Gastroesophageal sphincter (tissue), 4 donors: Measurements from ENCODE around the gene ST7. TPM values are rescaled to one million over a fixed set of nuclear protein-coding genes. Genes with fewer than 3 reads are reported as not detected.

ENCODE experiments used
- ATAC-seq: fragments of 150-250 bp; one replicate; pipeline ENCODE4 v1.9.1; 2016; ENCODE audit warnings: mild to moderate bottlenecking, moderate library complexity
- H3K27ac ChIP-seq, 4 donors: fragments of 200-600 bp; sonication (generic) in 3 of 4; 1 replicate in 3 of 4; 2 replicates in 1 of 4; pipeline ENCODE4 v1.5.1; 2016 to 2019
- H3K27me3 ChIP-seq: fragments of 200-600 bp; sonication (generic); one replicate; pipeline ENCODE4 v1.5.1; 2019
- H3K36me3 ChIP-seq, 2 donors: fragments of 200-600 bp; sonication (generic); one replicate each; pipeline ENCODE4 v1.5.1; 2019; ENCODE audit warnings: control low read depth in 1 of 2
- H3K4me1 ChIP-seq, 3 donors: fragments of 200-600 bp; sonication (generic); 1 replicate in 2 of 3; 2 replicates in 1 of 3; pipeline ENCODE4 v1.5.1; 2016 to 2019; ENCODE audit warnings: control low read depth in 2 of 3
- H3K4me3 ChIP-seq, 2 donors: fragments of 200-600 bp; sonication (generic); one replicate each; pipeline ENCODE4 v1.5.1; 2019; ENCODE audit warnings: mild to moderate bottlenecking in 1 of 2, moderate library complexity in 1 of 2
- H3K9me3 ChIP-seq, 3 donors: fragments of 200-600 bp; sonication (generic); one replicate each; pipeline ENCODE4 v1.5.1; 2017 to 2019; ENCODE audit warnings: control low read depth in 2 of 3
- EP300 ChIP-seq: sonication (generic); formaldehyde crosslinking; IDR thresholded peaks from one replicate; pipeline ENCODE4 v1.6.1; 2017; ENCODE audit warnings: antibody characterized with exemption, mild to moderate bottlenecking
- POLR2A ChIP-seq, 2 donors: fragments of 450-650 bp; IDR thresholded peaks; one replicate each; pipeline ENCODE4 v1.6.1; 2017; ENCODE audit warnings: antibody characterized with exemption in 2 of 2, mild to moderate bottlenecking in 2 of 2, moderate library complexity in 1 of 2
- POLR2AphosphoS5 ChIP-seq: sonication (generic); formaldehyde crosslinking; IDR thresholded peaks from one replicate; pipeline ENCODE4 v1.6.1; 2017; ENCODE audit warnings: antibody characterized with exemption
- WGBS, 2 donors: methylation state at CpG; one replicate each; pipeline ENCODE4 v1.1.5; 2018; ENCODE audit warnings: low coverage in 1 of 2; 5-methylcytosine and 5-hydroxymethylcytosine counted together
- total RNA-seq, 4 donors: library from RNA; depleted of rRNA; stranded (reverse); fragments of >200 nt; gene quantifications; one replicate each; pipeline ENCODE4 v1.1.0, GENCODE V29; 2016
- TF ChIP-seq, protein P1 (sequence below), 4 experiments: fragments of 200-600 bp in 2 of 4; fragments of 450-650 bp in 2 of 4; sonication (generic) in 1 of 4; IDR thresholded peaks; one replicate each; pipeline ENCODE4 v1.5.1; 2017 to 2019; ENCODE audit warnings: antibody characterized with exemption in 4 of 4, mild to moderate bottlenecking in 2 of 4, moderate library complexity in 2 of 4

Gene ST7
- total RNA-seq, 4 donors from 2014 or later: 19.1 to 43.9 (median 24.2) TPM

DNA sequence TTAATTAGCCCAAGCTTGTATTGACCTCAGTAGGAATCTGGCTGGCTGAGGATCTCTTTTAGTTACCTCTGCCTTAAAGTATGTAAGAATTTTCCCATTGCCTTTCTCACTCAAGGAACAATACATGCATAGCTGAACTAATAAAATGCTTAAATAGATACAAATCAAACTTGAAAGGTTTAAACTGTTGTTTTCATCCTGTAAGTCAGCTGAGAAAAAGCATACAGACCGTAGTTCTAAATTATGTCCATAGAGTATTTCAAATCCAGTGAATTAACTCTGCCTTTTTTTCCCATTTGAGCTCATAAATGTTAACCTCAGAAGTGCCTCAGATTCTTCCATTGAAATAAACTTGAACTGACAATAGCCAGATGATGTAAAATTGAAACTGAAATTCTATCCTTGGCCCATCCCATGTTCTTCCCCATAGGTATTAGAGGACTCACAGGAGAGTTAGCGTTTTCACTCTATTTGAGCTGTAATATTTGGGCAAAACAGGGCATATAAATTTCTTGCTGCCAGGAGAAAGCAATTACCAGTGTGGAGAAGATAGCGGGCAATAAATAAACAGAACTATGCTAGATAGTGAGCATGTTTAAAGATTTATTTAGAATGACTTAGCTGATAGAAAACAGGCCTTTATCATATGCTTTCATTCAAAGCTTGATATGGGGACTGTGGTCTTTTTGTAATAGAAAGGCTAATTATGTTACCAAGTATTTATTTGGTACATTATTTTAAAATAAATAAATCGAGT, 205.8 kb downstream of the ST7 start:
- no peak overlapping the region for H3K4me3 ChIP-seq
- H3K9me3 ChIP-seq: no peaks in the 10 kb centered on the region
- ATAC-seq: no peak
- no peaks in the 10 kb centered on the region for H3K36me3 ChIP-seq
- WGBS, 2 donors: 66 to 76% methylated on average over 3 to 4 of the region's 4 CpGs
- no peaks in the 10 kb centered on the region for H3K27me3 ChIP-seq
- TF ChIP-seq, protein P1, sequence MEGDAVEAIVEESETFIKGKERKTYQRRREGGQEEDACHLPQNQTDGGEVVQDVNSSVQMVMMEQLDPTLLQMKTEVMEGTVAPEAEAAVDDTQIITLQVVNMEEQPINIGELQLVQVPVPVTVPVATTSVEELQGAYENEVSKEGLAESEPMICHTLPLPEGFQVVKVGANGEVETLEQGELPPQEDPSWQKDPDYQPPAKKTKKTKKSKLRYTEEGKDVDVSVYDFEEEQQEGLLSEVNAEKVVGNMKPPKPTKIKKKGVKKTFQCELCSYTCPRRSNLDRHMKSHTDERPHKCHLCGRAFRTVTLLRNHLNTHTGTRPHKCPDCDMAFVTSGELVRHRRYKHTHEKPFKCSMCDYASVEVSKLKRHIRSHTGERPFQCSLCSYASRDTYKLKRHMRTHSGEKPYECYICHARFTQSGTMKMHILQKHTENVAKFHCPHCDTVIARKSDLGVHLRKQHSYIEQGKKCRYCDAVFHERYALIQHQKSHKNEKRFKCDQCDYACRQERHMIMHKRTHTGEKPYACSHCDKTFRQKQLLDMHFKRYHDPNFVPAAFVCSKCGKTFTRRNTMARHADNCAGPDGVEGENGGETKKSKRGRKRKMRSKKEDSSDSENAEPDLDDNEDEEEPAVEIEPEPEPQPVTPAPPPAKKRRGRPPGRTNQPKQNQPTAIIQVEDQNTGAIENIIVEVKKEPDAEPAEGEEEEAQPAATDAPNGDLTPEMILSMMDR (IDR thresholded peaks at IDR 0.05): no peak
- TF ChIP-seq POLR2AphosphoS5: no peak
- no peak for TF ChIP-seq EP300
- no peak for TF ChIP-seq POLR2A (IDR thresholded peaks at IDR 0.05)
- H3K4me1 ChIP-seq: peaks cover 0 to 20% (median 2%) of the 10 kb centered on the region in 3 donors
- H3K27ac ChIP-seq: no peak overlapping the region

DNA sequence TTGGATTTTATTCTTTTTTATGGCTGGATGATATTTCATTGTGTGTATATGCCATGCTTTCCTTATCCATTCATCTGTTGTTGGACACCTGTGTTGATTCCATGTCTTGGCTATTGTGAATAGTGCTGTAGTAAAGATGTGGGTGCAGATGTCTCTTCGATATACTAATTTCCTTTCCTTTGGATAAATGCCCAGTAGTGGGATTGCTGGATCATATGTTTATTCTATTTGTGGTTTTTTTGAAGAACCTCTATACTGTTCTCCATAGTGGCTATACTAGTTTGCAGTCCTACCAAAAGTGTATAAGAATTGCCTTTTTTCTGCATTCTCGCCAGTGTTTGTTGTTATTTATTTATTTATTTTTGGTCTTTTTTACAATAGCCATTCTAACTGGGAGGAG, 209.8 kb downstream of the ST7 start:
- H3K9me3 ChIP-seq: no peaks in the 10 kb centered on the region
- WGBS, 2 donors: 91 to 94% methylated on average over 2 of the region's 2 CpGs
- H3K27ac ChIP-seq: no peak overlapping the region
- H3K4me3 ChIP-seq: no peak overlapping the region
- peaks cover 0 to 10% (median 0%) of the 10 kb centered on the region in 3 donors for H3K4me1 ChIP-seq
- no peak for TF ChIP-seq EP300
- TF ChIP-seq POLR2AphosphoS5: no peak
- TF ChIP-seq, protein P1 (IDR thresholded peaks at IDR 0.05): no peak
- no peak for TF ChIP-seq POLR2A (IDR thresholded peaks at IDR 0.05)
- no peaks in the 10 kb centered on the region for H3K36me3 ChIP-seq
- no peaks in the 10 kb centered on the region for H3K27me3 ChIP-seq
- ATAC-seq: no peak

DNA sequence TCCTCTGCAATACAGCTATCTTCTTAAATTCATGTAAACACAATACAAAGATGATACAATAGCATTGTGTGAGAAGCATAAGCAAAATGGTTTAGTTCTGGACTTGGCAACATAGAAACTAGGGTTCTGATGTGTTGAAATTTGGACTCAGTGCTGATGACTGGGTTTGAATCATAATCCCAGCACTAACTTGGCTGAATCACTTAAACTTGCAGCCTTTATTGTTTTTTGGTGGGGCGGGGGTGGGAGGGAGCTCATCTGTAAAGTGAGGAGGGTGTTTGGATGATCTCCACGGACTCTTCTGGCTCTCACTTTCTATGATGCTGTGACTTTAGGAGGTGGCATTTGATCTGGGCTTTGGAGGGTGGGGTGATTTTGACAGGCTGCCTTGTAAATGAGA, 211.3 kb downstream of the ST7 start:
- TF ChIP-seq POLR2A (IDR thresholded peaks at IDR 0.05) (no peak), EP300 (no peak), POLR2AphosphoS5 (no peak)
- TF ChIP-seq, protein P1 (IDR thresholded peaks at IDR 0.05): no peak
- H3K27ac ChIP-seq: no peak overlapping the region
- no peak overlapping the region for H3K4me3 ChIP-seq
- WGBS, 2 donors: 50 to 66% methylated on average over 1 to 2 of the region's 2 CpGs
- no peak for ATAC-seq
- H3K9me3 ChIP-seq: no peaks in the 10 kb centered on the region
- H3K4me1 ChIP-seq: no peaks in the 10 kb centered on the region
- no peaks in the 10 kb centered on the region for H3K27me3 ChIP-seq
- H3K36me3 ChIP-seq: no peaks in the 10 kb centered on the region

DNA sequence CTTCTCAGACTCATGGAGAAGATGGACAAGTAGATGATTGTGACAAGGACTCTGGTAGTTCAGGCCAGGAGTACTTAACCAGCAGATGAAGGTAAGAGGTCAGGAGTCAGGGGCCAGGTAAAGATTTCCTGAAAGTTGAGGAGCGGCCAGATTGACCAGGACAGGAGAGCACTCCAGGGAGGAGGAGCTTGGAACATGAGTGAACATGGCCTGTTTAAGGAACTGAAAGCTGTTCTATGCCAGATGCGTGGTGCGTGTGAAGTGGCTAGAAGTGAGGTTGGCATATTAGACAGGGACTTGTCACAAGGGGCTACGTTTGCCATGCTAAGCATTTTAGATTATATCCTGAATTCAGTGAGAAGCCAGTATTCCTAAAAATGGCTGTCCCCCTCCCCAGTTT, 212.4 kb downstream of the ST7 start:
- Histone ChIP-seq H3K4me1 (no peaks in the 10 kb centered on the region), H3K36me3 (no peaks in the 10 kb centered on the region), H3K9me3 (no peaks in the 10 kb centered on the region), H3K27ac (no peak overlapping the region), H3K4me3 (no peak overlapping the region), H3K27me3 (no peaks in the 10 kb centered on the region)
- peak; percentile 51 for ATAC-seq
- WGBS, 2 donors: 95 to 100% methylated on average over 2 to 4 of the region's 4 CpGs
- TF ChIP-seq EP300: no peak
- no peak for TF ChIP-seq POLR2AphosphoS5
- TF ChIP-seq POLR2A (IDR thresholded peaks at IDR 0.05): no peak
- TF ChIP-seq, protein P1 (IDR thresholded peaks at IDR 0.05): no peak

DNA sequence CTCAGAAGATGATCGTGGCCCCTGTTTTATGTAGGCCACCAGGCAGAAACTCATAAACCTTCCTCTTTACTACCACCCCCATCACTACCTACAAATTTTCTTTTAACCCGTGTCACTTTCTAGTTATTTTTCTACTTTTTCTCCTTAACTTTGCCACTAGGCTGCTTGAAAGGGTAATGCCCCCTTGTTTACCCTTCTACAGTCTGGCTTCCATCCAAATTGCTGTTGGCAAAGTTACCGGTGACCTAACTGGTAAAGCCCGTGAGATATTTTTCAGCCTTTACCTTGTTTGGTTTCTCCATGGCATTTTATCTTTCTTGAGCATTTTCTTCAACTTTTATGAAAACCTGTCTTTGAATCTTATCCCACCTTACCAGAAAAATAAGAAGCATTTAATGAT, 216.6 kb downstream of the ST7 start:
- WGBS, 2 donors: 70 to 91% methylated on average over 4 of the region's 4 CpGs
- no peak for TF ChIP-seq POLR2A (IDR thresholded peaks at IDR 0.05)
- TF ChIP-seq, protein P1 (IDR thresholded peaks at IDR 0.05): no peak
- TF ChIP-seq POLR2AphosphoS5: no peak
- no peak for TF ChIP-seq EP300
- H3K27ac ChIP-seq: no peak overlapping the region
- ATAC-seq: no peak
- peaks cover 0 to 17% (median 0%) of the 10 kb centered on the region in 3 donors for H3K4me1 ChIP-seq
- peaks cover 0 to 32% of the 10 kb centered on the region in 2 donors for H3K36me3 ChIP-seq
- H3K27me3 ChIP-seq: no peaks in the 10 kb centered on the region
- no peak overlapping the region for H3K4me3 ChIP-seq
- no peaks in the 10 kb centered on the region for H3K9me3 ChIP-seq
